MM.1S (cell line): ENCODE data around the gene TPCN2.

Experiments used
- DNase-seq: peaks from one replicate; pipeline ENCODE4 v3.0.0-alpha.2; 2015
- H2AFZ ChIP-seq: fragments of 300-600 bp; sonication (generic); 2 replicates; pipeline ENCODE4 v1.6.0; 2016; ENCODE audit warnings: antibody characterized with exemption, low read length
- H3F3A ChIP-seq: fragments of 300-600 bp; sonication (generic); 2 replicates; pipeline ENCODE4 v1.6.1; 2016; ENCODE audit warnings: mild to moderate bottlenecking, antibody characterized with exemption, low read length, moderate library complexity, mixed read lengths; ENCODE audit not compliant: insufficient read depth
- H3K27ac ChIP-seq: fragments of 300-600 bp; sonication (generic); 2 replicates; pipeline ENCODE4 v1.5.1; 2016; ENCODE audit warnings: mild to moderate bottlenecking, low read length
- H3K27me3 ChIP-seq: fragments of 300-600 bp; sonication (generic); replicated peaks from 2 replicates; pipeline ENCODE4 v1.6.0; 2016; ENCODE audit warnings: low read length; ENCODE audit not compliant: insufficient read depth
- H3K36me3 ChIP-seq: fragments of 300-600 bp; sonication (generic); replicated peaks from 2 replicates; pipeline ENCODE4 v1.6.1; 2016; ENCODE audit warnings: mild to moderate bottlenecking, low read length, mixed read lengths; ENCODE audit not compliant: insufficient read depth
- H3K4me1 ChIP-seq: fragments of 300-600 bp; sonication (generic); 2 replicates; pipeline ENCODE4 v1.6.1; 2016; ENCODE audit warnings: low read length, mixed read lengths
- H3K4me2 ChIP-seq: fragments of 300-600 bp; sonication (generic); 2 replicates; pipeline ENCODE4 v1.6.0; 2016; ENCODE audit warnings: low read depth, low read length
- H3K4me3 ChIP-seq: fragments of 300-600 bp; sonication (generic); 2 replicates; pipeline ENCODE4 v1.5.1; 2016; ENCODE audit warnings: low read length, mixed read lengths
- H3K79me2 ChIP-seq: fragments of 300-600 bp; sonication (generic); 2 replicates; pipeline ENCODE4 v1.6.1; 2016; ENCODE audit warnings: mixed run types, low read length, mixed read lengths
- H3K9ac ChIP-seq: fragments of 300-600 bp; sonication (generic); 2 replicates; pipeline ENCODE4 v1.6.1; 2016; ENCODE audit warnings: low read length, mixed read lengths
- H3K9me2 ChIP-seq: fragments of 300-600 bp; sonication (generic); replicated peaks from 2 replicates; pipeline ENCODE4 v1.6.1; 2016; ENCODE audit warnings: mild to moderate bottlenecking, low read length, mixed read lengths; ENCODE audit not compliant: insufficient read depth
- H3K9me3 ChIP-seq: fragments of 300-600 bp; sonication (generic); replicated peaks from 2 replicates; pipeline ENCODE4 v1.6.1; 2016; ENCODE audit warnings: mild to moderate bottlenecking, low read length, mixed read lengths; ENCODE audit not compliant: insufficient read depth
- H4K20me1 ChIP-seq: fragments of 300-600 bp; sonication (generic); 2 replicates; pipeline ENCODE4 v1.6.1; 2016; ENCODE audit warnings: mild to moderate bottlenecking, low read length, moderate library complexity, mixed read lengths; ENCODE audit not compliant: insufficient read depth
- CTCF ChIP-seq: fragments of 300-600 bp; sonication (generic); IDR thresholded peaks from 2 replicates; pipeline ENCODE4 v1.5.1; 2016; ENCODE audit warnings: antibody characterized with exemption, low read length, mixed read lengths
- EZH2 ChIP-seq: fragments of 300-600 bp; sonication (generic); optimal IDR thresholded peaks from 2 replicates; pipeline ENCODE3; 2017; ENCODE audit warnings: low read depth, mild to moderate bottlenecking, antibody characterized with exemption, low read length, mixed read lengths
- EZH2phosphoT487 ChIP-seq: fragments of 300-600 bp; sonication (generic); IDR thresholded peaks from 2 replicates; pipeline ENCODE4 v1.6.1; 2018; ENCODE audit warnings: antibody characterized with exemption, low read length

Gene TPCN2

GRCh38 chr11:69101792-69102695 is 53.3 kb downstream of the TPCN2 start:
- H3K4me3 ChIP-seq: no peak overlapping the region
- H3F3A ChIP-seq: no peaks in the 10 kb centered on the region
- no peaks in the 10 kb centered on the region for H4K20me1 ChIP-seq
- no peaks in the 10 kb centered on the region for H3K9me2 ChIP-seq
- no peak for DNase-seq
- no peak overlapping the region for H3K27ac ChIP-seq
- H3K27me3 ChIP-seq: peaks cover 67% of the 10 kb centered on the region
- H3K4me2 ChIP-seq: no peak overlapping the region
- no peaks in the 10 kb centered on the region for H3K4me1 ChIP-seq
- H3K9ac ChIP-seq: no peak overlapping the region
- no peaks in the 10 kb centered on the region for H3K79me2 ChIP-seq
- H3K9me3 ChIP-seq: no peaks in the 10 kb centered on the region
- H2AFZ ChIP-seq: no peak overlapping the region
- TF ChIP-seq EZH2phosphoT487: no peak
- no peak for TF ChIP-seq EZH2
- no peak for TF ChIP-seq CTCF
- H3K36me3 ChIP-seq: no peaks in the 10 kb centered on the region

- Histone ChIP-seq H3K36me3 (no peaks in the 10 kb centered on the region), H3K27ac (no peak overlapping the region)
These were observed 54.2 kb downstream of the TPCN2 start for GRCh38 chr11:69102732-69103615.

GRCh38 chr11:69104212-69104855 is 55.6 kb downstream of the TPCN2 start:
- Histone ChIP-seq H3K79me2 (no peaks in the 10 kb centered on the region), H3K4me2 (no peak overlapping the region), H3K4me3 (no peak overlapping the region), H3K9ac (no peak overlapping the region), H3K9me3 (no peaks in the 10 kb centered on the region), H3K9me2 (no peaks in the 10 kb centered on the region), H3K4me1 (no peaks in the 10 kb centered on the region), H3K27ac (no peak overlapping the region), H4K20me1 (no peaks in the 10 kb centered on the region), H3K36me3 (no peaks in the 10 kb centered on the region), H3K27me3 (peaks cover 74% of the 10 kb centered on the region), H3F3A (no peaks in the 10 kb centered on the region), H2AFZ (no peak overlapping the region)
- DNase-seq: no peak
- no peak for TF ChIP-seq EZH2phosphoT487
- TF ChIP-seq CTCF: no peak
- no peak for TF ChIP-seq EZH2

More at GRCh38 chr11:69102732-69103615, 54.2 kb downstream of the TPCN2 start:
- no peaks in the 10 kb centered on the region for H3K79me2 ChIP-seq
- H3K4me1 ChIP-seq: no peaks in the 10 kb centered on the region
- peaks cover 68% of the 10 kb centered on the region for H3K27me3 ChIP-seq
- TF ChIP-seq EZH2 (no peak), EZH2phosphoT487 (no peak), CTCF (no peak)
- H3K9ac ChIP-seq: no peak overlapping the region
- no peaks in the 10 kb centered on the region for H3K9me3 ChIP-seq
- H4K20me1 ChIP-seq: no peaks in the 10 kb centered on the region
- H3F3A ChIP-seq: no peaks in the 10 kb centered on the region
- no peaks in the 10 kb centered on the region for H3K9me2 ChIP-seq
- no peak overlapping the region for H3K4me3 ChIP-seq
- DNase-seq: no peak
- no peak overlapping the region for H2AFZ ChIP-seq
- H3K4me2 ChIP-seq: no peak overlapping the region
